Thyroid gland (tissue), 4 donors: ENCODE results near the gene SLC4A4. TPM values are rescaled to one million over a fixed set of nuclear protein-coding genes. Genes with fewer than 3 reads are reported as not detected.
A peak's percentile ranks its signal among the peaks of the same experiment; 100 is the strongest.

Source experiments
- DNase-seq, 2 donors: peaks; one replicate each; pipeline ENCODE4 v3.0.0-alpha.2; 2019
- H3K27ac ChIP-seq, 3 donors: fragments of 200-600 bp; sonication (generic); 1 replicate in 2 of 3; 2 replicates in 1 of 3; pipeline ENCODE4 v1.5.1; 2016 to 2019; ENCODE audit warnings: mild to moderate bottlenecking in 1 of 3, moderate library complexity in 1 of 3
- H3K27me3 ChIP-seq: fragments of 200-600 bp; sonication (generic); one replicate; pipeline ENCODE4 v1.5.1; 2019
- H3K36me3 ChIP-seq, 2 donors: fragments of 200-600 bp; sonication (generic); one replicate each; pipeline ENCODE4 v1.5.1; 2016 to 2019
- H3K4me1 ChIP-seq, 2 donors: fragments of 200-600 bp; sonication (generic); one replicate each; pipeline ENCODE4 v1.5.1; 2017 to 2019
- H3K4me3 ChIP-seq, 3 donors: fragments of 200-600 bp; sonication (generic); replicated peaks in 1 of 3; 1 replicate in 2 of 3; 2 replicates in 1 of 3; pipeline ENCODE4 v1.5.1; 2016; ENCODE audit warnings: mild to moderate bottlenecking in 1 of 3
- H3K9me3 ChIP-seq: fragments of 200-600 bp; sonication (generic); one replicate; pipeline ENCODE4 v1.5.1; 2017
- POLR2A ChIP-seq, 2 donors: fragments of 450-650 bp; IDR thresholded peaks; one replicate each; pipeline ENCODE4 v1.6.1; 2017; ENCODE audit warnings: antibody characterized with exemption in 2 of 2, mild to moderate bottlenecking in 2 of 2, moderate library complexity in 1 of 2
- WGBS, 2 donors: methylation state at CpG; one replicate each; pipeline ENCODE4 v1.1.5; 2017; 5-methylcytosine and 5-hydroxymethylcytosine counted together
- intact Hi-C: fragments of 100-400 bp; cut with DNase I; formaldehyde crosslinking; loops from one replicate; pipeline ENCODE4 v1.15.1; 2023
- total RNA-seq, 4 donors: library from RNA; depleted of rRNA; stranded (reverse); fragments of >200 nt; gene quantifications; one replicate each; pipeline ENCODE4 v1.2.3, GENCODE V29; 2016
- TF ChIP-seq, protein P1 (sequence below), 6 experiments: fragments of 200-600 bp in 3 of 6; fragments of 450-650 bp in 3 of 6; sonication (generic) in 3 of 6; IDR thresholded peaks; one replicate each; pipeline ENCODE4 v1.5.1; 2016 to 2019; ENCODE audit warnings: antibody characterized with exemption in 6 of 6, mild to moderate bottlenecking in 2 of 6, inconsistent platforms in 1 of 6, moderate library complexity in 1 of 6

SLC4A4 gene
- total RNA-seq, 4 donors from 2014 or later: 39.8 to 90.7 (median 72.8) TPM

DNA sequence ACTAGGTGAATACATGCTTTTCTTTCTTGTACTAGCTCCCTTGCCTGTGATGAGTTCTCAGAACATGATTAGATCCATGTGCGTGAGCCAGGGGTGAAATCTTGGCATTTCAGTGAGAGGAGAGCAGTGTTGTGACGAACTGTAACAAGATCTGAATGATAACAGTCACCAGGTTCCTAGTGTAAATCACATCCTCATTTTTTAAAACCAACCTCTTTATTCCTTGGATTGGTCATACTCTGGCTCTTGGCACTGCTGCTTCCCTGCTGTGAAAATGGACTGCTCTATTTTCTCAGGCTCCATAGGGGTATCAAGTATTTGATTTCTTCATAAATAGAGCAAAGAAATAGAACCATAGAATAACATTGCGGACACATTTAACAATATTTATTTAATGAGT, 206.3 kb downstream of the SLC4A4 start:
- Histone ChIP-seq H3K36me3 (no peaks in the 10 kb centered on the region), H3K4me1 (peaks cover 0 to under 1% of the 10 kb centered on the region in 2 donors), H3K9me3 (no peaks in the 10 kb centered on the region), H3K27me3 (no peaks in the 10 kb centered on the region), H3K4me3 (no peak overlapping the region), H3K27ac (no peak overlapping the region)
- DNase-seq: no peak
- TF ChIP-seq, protein P1, sequence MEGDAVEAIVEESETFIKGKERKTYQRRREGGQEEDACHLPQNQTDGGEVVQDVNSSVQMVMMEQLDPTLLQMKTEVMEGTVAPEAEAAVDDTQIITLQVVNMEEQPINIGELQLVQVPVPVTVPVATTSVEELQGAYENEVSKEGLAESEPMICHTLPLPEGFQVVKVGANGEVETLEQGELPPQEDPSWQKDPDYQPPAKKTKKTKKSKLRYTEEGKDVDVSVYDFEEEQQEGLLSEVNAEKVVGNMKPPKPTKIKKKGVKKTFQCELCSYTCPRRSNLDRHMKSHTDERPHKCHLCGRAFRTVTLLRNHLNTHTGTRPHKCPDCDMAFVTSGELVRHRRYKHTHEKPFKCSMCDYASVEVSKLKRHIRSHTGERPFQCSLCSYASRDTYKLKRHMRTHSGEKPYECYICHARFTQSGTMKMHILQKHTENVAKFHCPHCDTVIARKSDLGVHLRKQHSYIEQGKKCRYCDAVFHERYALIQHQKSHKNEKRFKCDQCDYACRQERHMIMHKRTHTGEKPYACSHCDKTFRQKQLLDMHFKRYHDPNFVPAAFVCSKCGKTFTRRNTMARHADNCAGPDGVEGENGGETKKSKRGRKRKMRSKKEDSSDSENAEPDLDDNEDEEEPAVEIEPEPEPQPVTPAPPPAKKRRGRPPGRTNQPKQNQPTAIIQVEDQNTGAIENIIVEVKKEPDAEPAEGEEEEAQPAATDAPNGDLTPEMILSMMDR (IDR thresholded peaks at IDR 0.05): no peak
- TF ChIP-seq POLR2A (IDR thresholded peaks at IDR 0.05): no peak
- WGBS, 2 donors: 60 to 64% methylated on average over 3 of the region's 3 CpGs
- intact Hi-C loops: no loop called here

DNA sequence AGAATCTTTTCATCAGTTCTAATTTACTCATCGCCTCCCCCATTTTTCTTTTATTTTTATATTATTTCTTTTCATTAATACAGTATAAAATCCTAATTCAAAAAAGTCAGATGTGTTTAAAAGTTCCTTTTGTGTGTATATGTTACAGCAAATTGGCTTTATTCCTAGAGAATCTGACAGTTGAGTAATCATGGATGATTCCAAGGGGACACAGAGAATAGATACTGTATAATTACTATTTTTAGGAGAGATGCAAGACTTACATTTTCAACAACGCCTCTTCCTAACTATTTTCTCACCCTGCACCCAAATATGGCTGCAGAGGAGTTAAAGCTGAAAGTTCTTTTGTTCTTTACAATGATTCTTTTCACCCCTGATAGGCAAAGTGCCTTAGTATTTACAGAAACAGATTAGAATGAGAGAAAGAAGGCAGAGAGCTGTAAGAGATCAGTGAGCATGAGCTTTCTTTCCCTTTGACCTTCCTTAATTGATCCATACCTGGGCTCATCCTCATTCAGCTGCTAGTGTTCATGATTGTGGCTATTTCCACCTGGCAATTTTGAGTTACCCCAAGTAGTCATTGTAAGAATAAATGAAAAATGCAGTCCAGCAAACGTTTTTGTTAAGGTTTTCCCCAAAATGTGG, 210.8 kb downstream of the SLC4A4 start:
- no peak for DNase-seq
- Histone ChIP-seq H3K4me3 (no peak overlapping the region), H3K36me3 (no peaks in the 10 kb centered on the region), H3K4me1 (peaks cover 0 to 5% of the 10 kb centered on the region in 2 donors), H3K27me3 (no peaks in the 10 kb centered on the region), H3K27ac (no peak overlapping the region), H3K9me3 (no peaks in the 10 kb centered on the region)
- WGBS, 2 donors: 59 to 72% methylated on average over 3 of the region's 3 CpGs
- intact Hi-C loops: no loop called here
- no peak for TF ChIP-seq POLR2A (IDR thresholded peaks at IDR 0.05)
- TF ChIP-seq, protein P1 (IDR thresholded peaks at IDR 0.05): no peak

DNA sequence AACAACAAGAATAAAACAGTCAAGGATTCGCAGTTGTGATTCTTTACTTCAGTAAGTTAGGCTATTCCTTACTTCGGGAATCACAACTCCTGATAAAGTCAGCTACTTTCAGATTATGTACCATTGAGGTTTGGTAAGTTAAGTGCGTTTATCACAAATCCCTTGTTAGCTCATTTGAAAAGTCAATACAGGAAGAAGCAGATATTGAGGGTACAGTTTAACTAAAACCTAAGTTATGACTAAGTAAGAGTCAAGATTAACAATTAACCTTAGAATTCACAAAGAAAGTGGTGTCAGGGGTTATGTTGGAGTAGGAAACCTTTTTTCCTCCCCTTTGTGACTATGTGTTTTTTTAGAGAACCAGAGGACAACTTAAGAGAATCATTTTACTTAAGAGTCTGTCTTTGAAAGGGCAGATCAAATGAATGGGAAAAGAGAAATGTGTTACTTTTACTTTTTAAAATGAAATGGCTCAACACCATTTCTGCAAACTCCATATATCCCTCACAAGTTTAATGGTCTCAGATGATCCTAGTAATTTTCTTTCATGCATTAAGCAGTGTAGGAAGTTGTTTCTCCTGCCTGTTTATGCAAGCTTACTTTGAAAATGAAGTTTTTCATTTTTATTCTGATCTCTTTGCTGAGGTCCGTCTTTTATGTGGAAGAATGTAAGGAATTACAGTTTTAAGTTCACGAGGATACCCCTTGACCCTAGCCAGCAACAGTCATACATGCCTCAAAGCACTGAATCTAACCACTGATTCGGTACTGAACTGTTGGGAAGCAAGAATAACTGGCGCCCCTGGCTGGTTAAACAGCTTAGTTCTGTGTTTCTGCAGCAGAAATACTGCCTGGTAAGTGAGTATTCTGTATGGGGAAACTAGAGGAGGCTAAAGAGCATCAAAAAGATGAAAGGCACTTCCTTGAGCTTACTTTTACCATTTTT, 211.7 kb downstream of the SLC4A4 start:
- H3K36me3 ChIP-seq: no peaks in the 10 kb centered on the region
- H3K27me3 ChIP-seq: no peaks in the 10 kb centered on the region
- intact Hi-C loops: no loop called here
- no peak for TF ChIP-seq POLR2A (IDR thresholded peaks at IDR 0.05)
- TF ChIP-seq, protein P1 (IDR thresholded peaks at IDR 0.05): peak in 1 of 6 experiments; percentile 9
- H3K4me1 ChIP-seq: peaks cover 0 to 5% of the 10 kb centered on the region in 2 donors
- H3K4me3 ChIP-seq: no peak overlapping the region
- H3K9me3 ChIP-seq: no peaks in the 10 kb centered on the region
- H3K27ac ChIP-seq: no peak overlapping the region
- WGBS, 2 donors: 61 to 70% methylated on average over 7 of the region's 7 CpGs
- DNase-seq: peak; percentile 10 to 12

DNA sequence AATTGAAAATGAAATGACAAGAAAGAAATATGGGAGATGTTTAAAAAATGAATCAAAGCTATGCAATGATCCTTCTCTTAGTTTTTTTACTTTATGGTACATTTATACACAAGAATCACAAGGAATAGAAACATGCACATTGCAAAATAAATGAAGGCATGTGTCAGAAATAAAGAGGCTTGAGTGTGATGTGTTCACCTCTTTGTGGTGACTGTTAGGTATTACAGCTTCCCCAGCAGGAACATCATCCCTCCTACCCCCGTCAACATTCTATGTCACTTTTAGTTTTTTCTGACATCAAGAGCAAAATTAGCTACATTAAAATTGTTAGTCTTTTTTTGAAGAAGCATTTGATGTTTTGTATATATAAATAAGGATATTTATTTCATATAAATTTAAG, 214.8 kb downstream of the SLC4A4 start:
- Histone ChIP-seq H3K36me3 (no peaks in the 10 kb centered on the region), H3K27ac (no peak overlapping the region), H3K27me3 (no peaks in the 10 kb centered on the region), H3K9me3 (no peaks in the 10 kb centered on the region), H3K4me3 (no peak overlapping the region), H3K4me1 (peaks cover 0 to 5% of the 10 kb centered on the region in 2 donors)
- 58 to 60% methylated on average over 1 of the region's 1 CpG for WGBS, 2 donors
- intact Hi-C loops: no loop called here
- TF ChIP-seq, protein P1 (IDR thresholded peaks at IDR 0.05): peak; percentile 28 to 72 (median 58)
- no peak for TF ChIP-seq POLR2A (IDR thresholded peaks at IDR 0.05)
- DNase-seq: peak in 1 of 2 donors; percentile 2

DNA sequence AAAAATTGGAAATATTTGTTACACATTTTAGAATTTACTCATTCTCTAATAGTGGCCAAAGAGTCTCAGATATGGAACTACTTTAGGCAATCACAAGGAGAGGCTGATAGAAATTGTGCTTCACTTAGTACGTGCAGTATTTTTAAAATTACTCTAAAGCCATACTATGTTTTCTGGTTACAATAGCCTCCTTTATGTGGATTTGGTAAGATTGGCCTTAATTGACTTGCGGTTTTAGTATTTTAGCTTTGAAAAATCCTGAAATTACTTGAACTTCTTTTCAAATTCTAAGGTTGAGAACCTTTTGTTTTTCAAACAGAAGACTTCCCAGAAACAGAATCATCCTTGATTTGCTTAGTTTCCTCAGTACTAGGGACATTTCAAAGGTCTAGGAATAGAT, 215.2 kb downstream of the SLC4A4 start:
- no peak overlapping the region for H3K4me3 ChIP-seq
- H3K9me3 ChIP-seq: no peaks in the 10 kb centered on the region
- no peaks in the 10 kb centered on the region for H3K36me3 ChIP-seq
- no peak overlapping the region for H3K27ac ChIP-seq
- no peak for DNase-seq
- intact Hi-C loops: no loop called here
- TF ChIP-seq POLR2A (IDR thresholded peaks at IDR 0.05): no peak
- TF ChIP-seq, protein P1 (IDR thresholded peaks at IDR 0.05): no peak
- WGBS, 2 donors: 92 to 93% methylated on average over 2 of the region's 2 CpGs
- peaks cover 0 to 5% of the 10 kb centered on the region in 2 donors for H3K4me1 ChIP-seq
- no peaks in the 10 kb centered on the region for H3K27me3 ChIP-seq
